HG03196 (cell line): ENCODE data around the gene DDX46.
"Not testable (repeated sequence)": the region's sequence is repeated elsewhere in the genome, so short reads cannot be mapped to it uniquely, and the experiment has no call there.

ENCODE experiments used
- ATAC-seq: cut with Tn5 transposase; IDR thresholded peaks from one replicate; pipeline ENCODE4 v1.9.1; 2021; ENCODE audit not compliant: unreplicated experiment

The DDX46 gene

DNA sequence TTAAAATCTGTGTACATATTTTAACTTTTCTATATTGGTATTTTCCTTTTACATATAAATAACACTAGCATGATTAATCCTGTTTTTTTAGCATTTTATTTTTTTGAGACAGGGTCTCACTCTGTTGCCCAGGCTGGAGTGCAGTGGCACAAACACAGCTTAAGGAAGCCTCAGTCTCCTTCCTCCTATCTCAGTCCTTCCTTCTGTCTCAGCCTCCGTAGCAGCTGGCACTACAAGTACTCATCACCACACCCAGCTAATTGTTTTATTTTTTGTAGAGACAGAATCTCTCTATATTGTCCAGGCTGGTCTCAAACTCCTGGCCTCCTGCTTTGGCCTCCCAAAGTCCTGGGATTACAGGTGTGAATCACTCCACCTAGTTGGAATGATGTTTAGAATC, 85.7 kb downstream of the DDX46 start:
- ATAC-seq, result no peak

DNA sequence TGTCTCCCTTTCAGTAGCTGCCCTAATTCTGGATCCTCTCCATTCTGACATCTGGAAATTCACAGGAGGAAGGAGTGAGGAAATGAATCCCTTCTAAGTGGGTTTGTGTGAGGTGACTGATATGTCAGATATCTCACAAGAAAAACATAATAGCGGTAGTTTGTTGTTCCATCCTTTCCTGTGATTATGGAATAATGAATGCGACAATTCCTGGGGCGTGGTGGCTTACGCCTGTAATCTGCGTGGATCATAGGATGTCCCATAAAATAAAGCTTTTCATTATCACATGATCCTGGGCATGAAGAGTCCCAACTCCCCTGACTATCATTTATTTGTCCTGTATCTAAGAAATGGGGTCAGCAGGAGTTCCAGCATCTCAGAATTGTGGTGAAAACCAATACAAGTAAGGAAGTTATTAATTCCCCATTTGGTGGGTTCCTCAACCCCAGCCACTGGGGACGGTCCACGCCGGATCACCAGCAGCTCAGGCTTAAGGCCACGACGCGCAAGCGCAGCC, 86.8 kb downstream of the DDX46 start:
- no peak for ATAC-seq

DNA sequence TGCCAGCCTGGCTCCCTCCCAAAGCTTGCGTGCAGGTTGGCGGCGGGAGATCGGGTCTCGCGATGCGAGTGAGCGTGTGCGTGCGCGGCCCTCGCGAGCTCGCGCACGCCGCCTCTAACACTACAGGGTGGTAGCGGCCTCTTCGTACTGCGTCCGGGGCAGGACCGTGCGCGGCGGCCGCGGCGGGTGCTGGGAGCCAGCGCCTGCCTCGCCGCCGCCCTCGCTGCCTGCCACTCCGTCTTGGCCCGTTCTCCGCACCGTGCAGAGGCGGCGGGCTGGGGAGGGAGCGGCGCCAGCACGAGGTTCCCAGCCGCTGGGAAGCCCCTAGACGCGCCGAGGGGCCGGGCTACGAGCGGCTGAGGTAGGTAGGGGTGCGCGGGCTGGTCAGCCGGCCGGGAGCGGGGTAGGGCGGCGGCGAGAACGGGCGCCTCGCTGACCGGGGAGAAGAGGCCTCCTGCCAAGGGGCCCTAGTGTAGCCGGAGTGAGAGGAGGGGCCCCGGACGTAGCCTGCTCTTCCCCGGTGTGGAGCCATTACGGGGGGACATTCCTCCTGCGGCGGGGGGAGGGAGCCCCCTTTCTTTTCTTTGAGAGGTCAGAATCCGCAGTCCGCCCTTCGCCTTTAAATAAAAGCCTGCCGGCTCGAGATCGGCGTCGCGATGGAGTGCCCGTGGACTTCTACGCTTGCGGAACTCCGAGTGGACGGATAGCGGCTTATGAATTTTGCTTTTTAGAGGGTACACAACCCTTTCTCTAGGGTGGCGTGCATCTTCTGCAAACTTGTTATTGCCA, 87.5 kb downstream of the DDX46 start, which contains the start of gene C5orf24:
C5orf24 (plus strand) TSS at position 117 of the 789 bp plus-strand sequence. CDS start 8,933 bp downstream, outside the sequence.
- peak; percentile 91 for ATAC-seq

DNA sequence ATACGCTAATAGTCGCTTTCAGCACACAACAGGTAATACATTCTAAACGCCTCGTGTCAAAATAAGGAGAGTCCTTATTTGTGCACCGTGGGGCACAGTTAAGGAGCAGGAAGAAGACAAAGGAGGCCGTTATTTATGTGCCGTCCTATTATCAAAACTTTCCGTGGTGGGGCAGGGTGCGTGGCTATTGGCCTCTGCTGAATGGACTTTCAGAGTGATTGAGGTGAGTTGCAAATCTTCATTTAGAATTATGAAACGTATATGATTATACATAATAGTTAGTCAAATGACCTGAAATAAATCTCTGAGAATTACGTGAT, 88.0 kb downstream of the DDX46 start:
- peak; percentile 7 for ATAC-seq

DNA sequence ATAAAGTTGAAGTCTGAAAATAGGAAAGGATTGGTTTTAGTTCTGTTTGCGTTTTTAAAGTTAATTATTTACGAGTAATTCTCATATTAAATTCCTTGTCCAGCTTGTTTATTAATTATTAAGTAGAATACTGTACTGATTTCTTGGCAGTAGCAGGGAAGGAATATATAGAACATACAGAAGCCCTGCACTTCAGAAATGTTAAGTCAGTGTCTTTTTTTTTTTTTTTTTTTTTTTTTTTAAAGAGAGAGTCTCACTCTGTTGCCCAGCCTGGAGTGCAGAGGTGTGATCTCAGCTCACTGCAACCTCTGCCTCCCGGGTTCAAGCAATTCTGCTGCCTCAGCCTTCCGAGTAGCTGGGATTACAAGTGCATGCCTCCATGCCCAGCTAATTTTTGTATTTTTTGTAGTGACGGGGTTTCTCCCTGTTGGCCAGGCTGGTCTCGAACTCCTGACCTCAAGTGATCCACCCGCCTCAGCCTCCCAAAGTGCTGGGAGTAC, 90.9 kb downstream of the DDX46 start:
- ATAC-seq, result not testable (repeated sequence)

DNA sequence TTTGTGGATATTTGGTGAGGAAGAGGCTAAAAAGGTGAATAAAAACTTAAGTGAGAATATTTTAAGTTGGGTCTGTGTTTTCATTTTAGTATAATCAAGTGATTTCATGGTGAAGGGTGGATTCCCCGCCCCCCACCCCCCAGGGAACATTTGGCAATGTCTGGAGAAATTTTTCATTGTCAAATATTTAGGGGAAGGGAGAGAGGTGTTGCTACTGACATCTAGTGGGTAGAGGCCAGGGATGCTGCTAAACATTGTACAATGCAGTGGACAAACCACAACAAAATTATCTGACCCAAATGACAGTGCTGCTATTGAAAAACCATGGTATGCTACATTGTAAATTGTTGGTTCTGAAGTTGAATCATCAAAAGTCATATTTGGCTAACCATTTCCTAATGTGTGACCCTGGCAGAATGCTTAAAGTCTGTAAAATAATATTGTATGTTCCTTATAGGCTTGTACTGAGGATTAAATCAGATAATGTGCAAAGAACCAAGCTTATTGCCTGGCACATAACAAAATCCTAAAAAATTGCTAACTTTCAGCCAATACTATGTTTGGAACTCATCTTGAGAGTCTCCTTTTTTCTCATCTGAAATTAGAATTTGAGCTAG, 92.8 kb downstream of the DDX46 start:
- no peak for ATAC-seq

DNA sequence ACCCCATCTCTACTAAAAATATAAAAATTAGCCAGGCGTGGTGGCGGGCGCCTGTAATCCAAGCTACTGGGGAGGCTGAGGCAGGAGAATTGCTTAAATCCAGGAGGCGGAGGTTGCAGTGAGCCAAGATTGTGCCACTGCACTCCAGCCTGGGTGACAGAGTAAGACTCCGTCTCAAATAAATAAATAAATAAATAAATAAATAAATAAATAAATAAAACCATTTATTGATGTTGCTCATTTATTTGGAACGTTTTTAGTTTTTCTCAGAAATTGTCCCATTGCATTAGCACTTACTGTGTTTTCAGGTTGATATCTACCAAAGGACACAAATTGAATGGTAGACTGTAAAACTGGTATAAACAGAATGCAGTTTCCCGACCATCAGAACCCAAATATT, 97.9 kb downstream of the DDX46 start:
- not testable (repeated sequence) for ATAC-seq

DNA sequence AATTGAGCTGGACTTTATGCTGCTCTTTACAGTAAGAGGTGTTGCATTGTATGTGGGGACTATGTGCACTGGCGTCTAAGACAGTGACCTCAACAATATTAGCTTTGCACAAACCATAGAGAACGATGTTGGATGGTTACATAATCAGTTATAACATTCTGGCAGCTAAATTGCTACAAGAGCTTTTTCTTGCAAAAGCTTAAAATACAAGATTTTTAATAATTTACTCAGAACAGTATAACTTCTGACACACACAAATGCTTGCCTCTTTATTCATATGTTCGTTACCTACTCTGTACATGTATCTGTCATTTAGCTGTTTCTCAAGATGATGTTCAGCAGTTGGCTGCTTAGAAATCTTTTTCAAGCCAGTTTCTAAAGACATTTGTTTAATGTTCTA, 98.8 kb downstream of the DDX46 start:
- no peak for ATAC-seq

DNA sequence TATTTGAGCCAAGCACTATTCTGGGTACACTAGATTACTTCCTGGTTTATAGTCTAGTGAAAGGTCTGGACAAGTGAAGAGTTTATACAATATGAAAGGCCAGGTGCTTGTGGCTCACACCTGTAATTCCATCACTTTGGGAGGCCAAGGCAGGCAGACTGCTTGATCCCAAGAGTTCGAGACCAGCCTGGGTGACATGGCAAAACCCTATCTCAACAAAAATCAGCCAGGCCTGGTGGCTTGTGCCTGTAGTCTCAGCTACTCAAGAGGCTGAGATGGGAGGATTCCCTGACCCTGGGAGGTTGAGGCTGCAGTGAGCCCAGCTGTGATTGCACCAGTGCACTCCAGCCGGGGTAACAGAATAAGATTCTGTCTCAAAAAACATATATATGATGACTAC, 106.1 kb downstream of the DDX46 start:
- ATAC-seq, result no peak

DNA sequence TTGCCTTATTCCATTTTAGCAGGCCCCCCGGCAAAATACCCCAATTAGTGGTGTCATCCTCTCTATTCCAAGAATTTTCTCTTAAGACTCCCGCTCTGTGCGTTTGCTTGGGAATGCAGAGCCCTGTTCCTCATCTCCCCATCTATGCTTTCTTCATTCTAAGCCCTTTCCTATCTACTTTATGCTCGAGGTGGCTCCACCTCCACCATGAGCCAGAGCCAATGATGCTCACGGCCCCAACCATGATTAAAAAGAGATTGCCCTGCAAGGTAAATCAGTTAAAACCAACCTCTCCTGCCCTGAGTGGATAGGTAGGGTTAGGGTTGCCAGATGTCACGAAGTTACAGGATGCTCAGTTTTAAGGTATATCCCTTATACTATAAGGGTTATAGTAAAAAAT, 114.9 kb downstream of the DDX46 start:
- no peak for ATAC-seq

DNA sequence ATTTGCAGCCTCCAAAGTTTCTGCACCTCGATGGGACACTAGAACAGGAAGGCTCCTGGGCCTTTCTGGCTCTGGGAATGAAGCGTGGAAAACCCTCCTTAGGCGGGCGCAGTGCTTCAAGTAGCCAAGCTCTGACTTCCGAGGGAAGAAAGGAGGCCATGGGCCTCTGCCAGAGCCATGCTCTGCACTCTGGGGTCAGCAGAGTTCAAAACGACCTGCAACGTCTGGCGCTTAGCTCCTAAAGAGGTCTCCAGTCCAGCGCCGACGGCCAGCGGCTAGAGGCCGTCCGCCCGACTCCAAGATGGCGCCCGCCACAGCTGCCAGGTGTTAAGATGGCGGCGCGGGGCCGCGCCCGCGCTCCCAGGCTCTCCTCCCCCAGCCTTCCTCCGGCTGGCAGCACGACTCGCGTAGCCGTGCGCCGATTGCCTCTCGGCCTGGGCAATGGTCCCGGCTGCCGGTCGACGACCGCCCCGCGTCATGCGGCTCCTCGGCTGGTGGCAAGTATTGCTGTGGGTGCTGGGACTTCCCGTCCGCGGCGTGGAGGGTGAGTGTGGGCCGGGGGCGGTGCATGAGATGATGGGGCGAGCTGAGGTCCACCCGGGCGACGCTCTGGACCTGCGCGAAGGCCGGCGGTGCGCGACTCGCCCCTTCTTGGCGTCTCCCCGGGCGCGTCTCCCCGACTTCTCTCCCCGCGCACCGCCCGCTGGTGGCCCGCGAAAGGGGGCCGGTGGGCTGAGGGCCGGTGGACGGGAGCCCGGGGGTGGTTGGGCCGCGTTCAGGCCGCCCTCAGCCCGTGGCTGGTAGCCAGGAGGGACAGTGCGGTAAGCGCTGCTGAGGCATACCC, 115.6 kb downstream of the DDX46 start, which contains the start of gene TXNDC15:
TXNDC15 (plus strand) TSS at position 385 of the 844 bp plus-strand sequence; CDS start at position 442, 57 bp downstream.
- ATAC-seq, result peak; percentile 84

DNA sequence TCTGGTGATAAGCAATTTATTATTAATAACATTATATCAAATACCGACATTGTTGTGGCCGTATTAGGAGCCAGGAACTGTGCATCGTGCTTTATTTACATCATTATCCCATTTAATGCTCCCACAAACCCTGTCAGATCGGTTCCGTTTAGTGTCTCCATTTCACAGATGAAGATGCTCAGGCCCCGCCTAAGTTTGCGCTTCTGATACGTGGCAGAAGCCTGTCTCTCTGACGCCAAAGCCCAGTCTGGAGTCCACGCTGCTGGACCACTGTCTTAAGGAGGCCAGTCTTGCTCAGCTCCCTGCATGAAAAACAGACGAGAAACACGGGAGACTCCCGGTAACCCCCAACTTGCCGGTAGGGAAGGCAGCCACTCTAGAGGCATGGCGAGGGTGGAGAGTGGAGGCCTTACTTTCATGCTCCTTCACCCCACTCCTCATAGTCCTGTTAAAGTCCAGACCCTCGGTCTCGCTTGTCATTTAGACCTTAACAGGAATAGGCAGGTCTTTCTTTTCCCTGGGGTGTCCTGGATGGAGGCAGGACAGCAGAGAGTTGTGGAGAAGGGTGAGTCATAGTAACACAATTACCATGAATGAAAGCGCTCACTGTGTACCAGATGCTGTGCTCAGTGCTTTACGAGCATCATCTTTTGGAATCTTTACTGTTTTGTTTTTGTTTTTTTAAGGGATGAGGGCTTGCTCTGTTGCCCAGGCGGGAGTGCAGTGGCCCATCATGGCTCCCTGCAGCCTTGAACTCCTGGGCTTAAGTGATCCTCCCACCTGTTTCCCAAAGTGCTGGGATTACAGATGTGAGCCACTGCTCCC, 116.5 kb downstream of the DDX46 start:
- ATAC-seq, result no peak

DNA sequence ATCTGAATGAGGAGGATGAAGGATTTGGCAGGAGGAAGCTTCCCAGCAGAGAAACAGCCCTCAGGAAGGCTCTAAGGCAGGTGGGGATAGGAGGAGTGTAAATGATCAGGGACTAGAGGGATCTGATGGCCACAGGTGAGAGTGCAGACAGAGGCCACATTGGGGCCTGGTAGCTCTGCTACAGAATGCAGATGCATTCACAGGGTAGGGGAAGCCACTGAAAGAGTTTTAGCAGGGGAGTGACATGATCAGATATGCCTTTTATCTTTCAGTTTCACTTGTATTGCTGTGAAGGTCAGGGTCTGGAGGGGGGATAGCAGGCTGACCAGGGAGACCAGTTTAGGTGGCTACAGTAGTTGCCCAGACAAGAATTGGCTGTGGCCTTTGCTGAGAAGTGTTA, 118.6 kb downstream of the DDX46 start:
- ATAC-seq, result no peak

DNA sequence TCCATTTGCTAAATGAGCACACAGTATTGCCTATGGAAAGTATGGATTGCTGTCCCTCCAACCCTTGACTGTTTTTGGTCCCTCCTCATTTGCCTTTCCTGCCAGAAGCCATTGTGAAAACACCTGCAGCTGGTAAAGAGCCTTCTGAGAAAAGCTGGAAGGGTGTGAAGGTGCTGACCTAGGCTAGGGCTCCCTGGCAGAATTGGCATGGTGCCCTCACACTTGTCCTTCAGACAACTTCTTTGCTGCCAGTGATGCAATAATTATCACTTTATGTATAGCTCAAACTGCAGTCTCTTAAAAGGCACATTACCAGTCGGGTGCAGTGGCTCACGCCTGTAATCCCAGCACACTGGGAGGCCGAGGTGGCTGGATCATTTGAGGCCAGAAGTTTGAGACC, 119.8 kb downstream of the DDX46 start:
- ATAC-seq, result no peak

DNA sequence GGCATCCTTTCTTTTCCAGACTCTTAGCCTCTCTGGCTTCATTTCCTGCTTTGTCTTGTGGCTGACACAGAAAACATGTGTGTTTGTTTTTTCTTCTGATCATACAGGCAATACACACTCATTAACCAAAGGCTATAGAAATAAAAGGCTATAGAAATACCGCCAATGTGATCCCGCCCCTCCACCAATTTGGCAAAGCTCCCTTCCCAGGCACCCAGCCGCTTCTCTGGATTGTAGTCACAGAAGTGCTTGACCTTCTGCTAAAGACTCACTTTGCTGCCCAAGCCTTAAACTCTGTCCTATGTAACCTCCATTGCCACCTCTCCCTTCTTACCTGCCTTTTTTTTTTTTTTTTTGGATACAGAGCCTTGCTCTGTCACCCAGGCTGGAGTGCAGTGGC, 120.9 kb downstream of the DDX46 start:
- no peak for ATAC-seq
